Measurements from ENCODE around the gene CRYGA.

DNA sequence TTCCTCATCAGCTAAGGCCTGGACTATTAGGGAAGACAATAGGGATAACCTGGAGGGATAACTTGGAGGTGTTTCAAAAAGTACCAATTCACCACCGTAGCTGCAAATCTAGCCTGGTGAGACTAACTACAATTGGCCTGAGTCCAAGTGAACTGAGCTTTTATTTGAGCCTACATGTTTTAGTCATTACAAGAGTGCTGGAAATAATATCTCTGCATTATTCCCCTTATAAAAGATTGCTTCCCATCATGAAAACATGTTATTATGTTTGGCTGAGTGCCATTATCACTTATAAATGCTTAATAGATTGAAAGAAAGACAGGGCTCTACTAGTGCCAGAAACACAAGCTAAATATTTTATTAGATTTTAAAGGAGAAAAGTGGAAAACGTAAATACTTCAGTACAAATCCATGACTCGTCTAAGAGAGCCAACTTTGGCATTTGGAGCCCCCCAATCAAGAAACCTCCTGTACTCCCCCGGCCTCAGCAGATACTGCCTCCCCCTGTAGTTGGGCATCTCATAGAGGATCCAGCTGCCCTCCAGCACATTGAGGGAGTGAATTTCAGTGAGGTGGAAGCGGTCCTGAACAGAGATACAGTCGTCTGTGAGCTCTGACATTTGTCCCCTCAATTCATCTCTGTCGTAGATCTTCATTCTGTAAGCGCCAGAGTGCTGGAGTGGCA is 21.0 kb downstream of the CRYGA start:
- TF ChIP-seq, protein P1, sequence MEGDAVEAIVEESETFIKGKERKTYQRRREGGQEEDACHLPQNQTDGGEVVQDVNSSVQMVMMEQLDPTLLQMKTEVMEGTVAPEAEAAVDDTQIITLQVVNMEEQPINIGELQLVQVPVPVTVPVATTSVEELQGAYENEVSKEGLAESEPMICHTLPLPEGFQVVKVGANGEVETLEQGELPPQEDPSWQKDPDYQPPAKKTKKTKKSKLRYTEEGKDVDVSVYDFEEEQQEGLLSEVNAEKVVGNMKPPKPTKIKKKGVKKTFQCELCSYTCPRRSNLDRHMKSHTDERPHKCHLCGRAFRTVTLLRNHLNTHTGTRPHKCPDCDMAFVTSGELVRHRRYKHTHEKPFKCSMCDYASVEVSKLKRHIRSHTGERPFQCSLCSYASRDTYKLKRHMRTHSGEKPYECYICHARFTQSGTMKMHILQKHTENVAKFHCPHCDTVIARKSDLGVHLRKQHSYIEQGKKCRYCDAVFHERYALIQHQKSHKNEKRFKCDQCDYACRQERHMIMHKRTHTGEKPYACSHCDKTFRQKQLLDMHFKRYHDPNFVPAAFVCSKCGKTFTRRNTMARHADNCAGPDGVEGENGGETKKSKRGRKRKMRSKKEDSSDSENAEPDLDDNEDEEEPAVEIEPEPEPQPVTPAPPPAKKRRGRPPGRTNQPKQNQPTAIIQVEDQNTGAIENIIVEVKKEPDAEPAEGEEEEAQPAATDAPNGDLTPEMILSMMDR (conservative IDR thresholded peaks at IDR 0.05; ENCODE audit: low read depth, low read length): no peak
- TF ChIP-seq EZH2 (IDR thresholded peaks at IDR 0.05; ENCODE audit: borderline replicate concordance, low read depth, low read length, poor library complexity, severe bottlenecking): no peak
